ENCODE measurements around the gene BMI1.

DNA sequence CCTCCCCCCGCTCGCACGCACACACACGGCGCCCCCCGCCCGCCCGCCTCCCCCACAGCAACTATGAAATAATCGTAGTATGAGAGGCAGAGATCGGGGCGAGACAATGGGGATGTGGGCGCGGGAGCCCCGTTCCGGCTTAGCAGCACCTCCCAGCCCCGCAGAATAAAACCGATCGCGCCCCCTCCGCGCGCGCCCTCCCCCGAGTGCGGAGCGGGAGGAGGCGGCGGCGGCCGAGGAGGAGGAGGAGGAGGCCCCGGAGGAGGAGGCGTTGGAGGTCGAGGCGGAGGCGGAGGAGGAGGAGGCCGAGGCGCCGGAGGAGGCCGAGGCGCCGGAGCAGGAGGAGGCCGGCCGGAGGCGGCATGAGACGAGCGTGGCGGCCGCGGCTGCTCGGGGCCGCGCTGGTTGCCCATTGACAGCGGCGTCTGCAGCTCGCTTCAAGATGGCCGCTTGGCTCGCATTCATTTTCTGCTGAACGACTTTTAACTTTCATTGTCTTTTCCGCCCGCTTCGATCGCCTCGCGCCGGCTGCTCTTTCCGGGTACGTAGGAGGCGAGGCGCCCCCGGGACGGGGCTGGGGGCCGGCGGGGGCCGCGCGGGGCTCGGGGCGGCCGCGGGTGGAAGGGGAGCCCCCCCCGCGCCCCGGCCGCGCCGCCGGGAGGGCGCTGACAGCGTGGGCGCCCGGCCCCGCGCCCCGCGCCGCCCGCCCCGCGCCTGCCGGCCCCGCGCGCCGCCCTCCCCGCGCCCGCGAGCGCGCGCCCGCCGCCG is 441 bp downstream of the BMI1 start:
- TF ChIP-seq, protein P1, sequence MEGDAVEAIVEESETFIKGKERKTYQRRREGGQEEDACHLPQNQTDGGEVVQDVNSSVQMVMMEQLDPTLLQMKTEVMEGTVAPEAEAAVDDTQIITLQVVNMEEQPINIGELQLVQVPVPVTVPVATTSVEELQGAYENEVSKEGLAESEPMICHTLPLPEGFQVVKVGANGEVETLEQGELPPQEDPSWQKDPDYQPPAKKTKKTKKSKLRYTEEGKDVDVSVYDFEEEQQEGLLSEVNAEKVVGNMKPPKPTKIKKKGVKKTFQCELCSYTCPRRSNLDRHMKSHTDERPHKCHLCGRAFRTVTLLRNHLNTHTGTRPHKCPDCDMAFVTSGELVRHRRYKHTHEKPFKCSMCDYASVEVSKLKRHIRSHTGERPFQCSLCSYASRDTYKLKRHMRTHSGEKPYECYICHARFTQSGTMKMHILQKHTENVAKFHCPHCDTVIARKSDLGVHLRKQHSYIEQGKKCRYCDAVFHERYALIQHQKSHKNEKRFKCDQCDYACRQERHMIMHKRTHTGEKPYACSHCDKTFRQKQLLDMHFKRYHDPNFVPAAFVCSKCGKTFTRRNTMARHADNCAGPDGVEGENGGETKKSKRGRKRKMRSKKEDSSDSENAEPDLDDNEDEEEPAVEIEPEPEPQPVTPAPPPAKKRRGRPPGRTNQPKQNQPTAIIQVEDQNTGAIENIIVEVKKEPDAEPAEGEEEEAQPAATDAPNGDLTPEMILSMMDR (IDR thresholded peaks at IDR 0.05): no peak
- TF ChIP-seq POLR2A (IDR thresholded peaks at IDR 0.05): peak in 2 of 4 donors; percentile 39 to 56

All from esophagus squamous epithelium (tissue), 4 donors.